BE2C (cell line): Measurements from ENCODE around the gene MYO18B.

Experiments
- DNase-seq: peaks from one replicate; pipeline ENCODE4 v3.0.0-alpha.2; 2020
- H3K27me3 ChIP-seq: fragments of 250-450 bp; sonication (Bioruptor Pico); 2 replicates; pipeline ENCODE4 v1.5.1; 2020; ENCODE audit warnings: mild to moderate bottlenecking
- H3K36me3 ChIP-seq: fragments of 250-450 bp; sonication (Bioruptor Pico); 2 replicates; pipeline ENCODE4 v1.5.1; 2020; ENCODE audit warnings: mild to moderate bottlenecking
- H3K4me1 ChIP-seq: fragments of 250-450 bp; sonication (Bioruptor Pico); 2 replicates; pipeline ENCODE4 v1.5.1; 2020
- H3K4me3 ChIP-seq: 2 replicates; pipeline ENCODE4 v1.5.1; 2011; ENCODE audit warnings: low read depth, low read length
- H3K9me3 ChIP-seq: fragments of 250-450 bp; sonication (Bioruptor Pico); 2 replicates; pipeline ENCODE4 v1.5.1; 2020
- TF ChIP-seq, protein P1 (sequence below): IDR thresholded peaks from 2 replicates; pipeline ENCODE4 v1.5.1; 2012; ENCODE audit warnings: mild to moderate bottlenecking, low read depth, low read length

Gene MYO18B

DNA sequence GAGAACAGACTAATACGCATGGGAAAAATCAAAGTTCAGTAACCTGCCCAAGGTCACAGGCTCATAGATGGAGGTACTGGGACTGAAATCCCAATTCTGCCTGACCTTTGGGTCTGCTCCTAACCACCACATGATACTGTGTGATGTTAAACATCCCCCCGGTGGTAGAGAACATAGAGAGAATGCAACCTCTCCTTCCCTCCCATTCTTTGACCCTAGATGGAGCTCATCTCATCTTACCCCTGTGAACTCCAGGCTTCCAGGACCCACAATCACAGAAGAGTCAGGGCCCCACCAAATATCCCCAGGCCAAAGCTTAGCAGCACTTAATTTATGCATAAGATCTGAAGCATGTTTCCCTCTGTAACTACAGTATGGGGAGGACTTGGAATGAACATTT lies 198.5 kb downstream of the MYO18B start:
- Histone ChIP-seq H3K4me3 (no peak overlapping the region), H3K9me3 (no peaks in the 10 kb centered on the region), H3K4me1 (peaks cover 20% of the 10 kb centered on the region), H3K27me3 (no peaks in the 10 kb centered on the region), H3K36me3 (no peaks in the 10 kb centered on the region)
- no peak for DNase-seq
- TF ChIP-seq, protein P1, sequence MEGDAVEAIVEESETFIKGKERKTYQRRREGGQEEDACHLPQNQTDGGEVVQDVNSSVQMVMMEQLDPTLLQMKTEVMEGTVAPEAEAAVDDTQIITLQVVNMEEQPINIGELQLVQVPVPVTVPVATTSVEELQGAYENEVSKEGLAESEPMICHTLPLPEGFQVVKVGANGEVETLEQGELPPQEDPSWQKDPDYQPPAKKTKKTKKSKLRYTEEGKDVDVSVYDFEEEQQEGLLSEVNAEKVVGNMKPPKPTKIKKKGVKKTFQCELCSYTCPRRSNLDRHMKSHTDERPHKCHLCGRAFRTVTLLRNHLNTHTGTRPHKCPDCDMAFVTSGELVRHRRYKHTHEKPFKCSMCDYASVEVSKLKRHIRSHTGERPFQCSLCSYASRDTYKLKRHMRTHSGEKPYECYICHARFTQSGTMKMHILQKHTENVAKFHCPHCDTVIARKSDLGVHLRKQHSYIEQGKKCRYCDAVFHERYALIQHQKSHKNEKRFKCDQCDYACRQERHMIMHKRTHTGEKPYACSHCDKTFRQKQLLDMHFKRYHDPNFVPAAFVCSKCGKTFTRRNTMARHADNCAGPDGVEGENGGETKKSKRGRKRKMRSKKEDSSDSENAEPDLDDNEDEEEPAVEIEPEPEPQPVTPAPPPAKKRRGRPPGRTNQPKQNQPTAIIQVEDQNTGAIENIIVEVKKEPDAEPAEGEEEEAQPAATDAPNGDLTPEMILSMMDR: peak; percentile 6; the same call in 1 of the 2 replicates

DNA sequence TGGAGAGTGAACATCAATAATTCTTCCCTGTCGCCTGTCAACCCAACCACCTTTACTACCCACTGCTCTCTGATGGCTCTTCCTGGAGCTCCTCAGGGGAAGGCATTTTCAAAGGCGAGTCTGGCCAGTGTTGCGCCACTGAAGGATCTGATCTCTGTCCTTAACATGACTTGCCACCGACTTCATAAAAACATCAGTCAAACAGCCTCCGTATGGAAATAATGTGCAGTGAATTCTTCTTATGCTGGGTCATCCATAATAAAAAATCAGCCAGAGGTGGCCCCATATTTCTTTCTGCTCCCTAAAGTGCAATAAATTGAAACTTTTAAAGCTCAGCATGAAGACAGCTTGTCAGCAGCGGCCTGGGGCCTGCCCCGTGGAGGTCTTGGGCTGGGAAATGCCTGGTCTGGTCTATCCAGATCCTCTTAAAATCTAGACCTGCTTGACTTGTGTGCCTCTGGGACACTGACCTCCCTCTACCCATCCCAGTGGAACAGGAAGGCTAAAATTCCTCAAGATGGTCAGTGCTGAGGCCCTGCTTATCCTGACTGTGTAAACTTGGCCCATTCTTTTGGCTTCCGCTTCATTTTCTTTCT lies 199.5 kb downstream of the MYO18B start:
- no peaks in the 10 kb centered on the region for H3K36me3 ChIP-seq
- DNase-seq: no peak

DNA sequence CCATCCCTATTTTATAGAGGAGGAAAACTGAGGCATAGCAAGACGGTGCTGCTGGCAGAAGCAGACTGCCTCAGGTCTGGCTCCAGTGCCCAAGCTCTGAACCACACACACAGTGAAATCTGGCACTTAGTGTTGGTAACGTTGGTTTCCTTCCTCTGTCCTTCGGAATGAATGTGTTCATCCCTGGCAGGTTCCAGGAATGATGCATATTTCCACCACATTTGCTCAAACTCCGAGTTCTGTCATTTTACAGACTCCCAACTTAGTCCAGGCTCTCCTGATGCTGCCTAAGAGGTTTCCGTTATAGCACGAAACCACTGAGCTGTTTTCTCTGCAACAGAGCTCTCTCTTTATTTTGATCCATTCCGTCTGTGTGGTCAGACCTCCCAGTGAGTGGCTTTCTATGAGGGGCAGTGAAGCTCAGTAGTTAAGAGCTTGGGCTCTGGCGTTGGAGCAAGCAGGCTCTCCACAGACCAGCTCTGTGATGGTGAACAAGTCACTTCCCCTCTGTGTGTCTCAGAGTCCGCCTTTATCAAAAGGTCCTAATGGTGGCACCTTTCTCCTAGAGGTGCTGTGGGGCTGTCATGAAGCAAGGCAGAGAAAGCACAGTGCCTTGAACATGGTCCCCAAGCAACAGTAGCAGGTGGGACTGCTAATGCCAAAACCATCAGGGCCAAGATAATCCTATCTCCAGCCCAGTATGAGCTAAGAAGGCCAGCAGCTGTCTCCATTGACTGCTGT lies 200.3 kb downstream of the MYO18B start:
- TF ChIP-seq, protein P1: no peak
- Histone ChIP-seq H3K27me3 (no peaks in the 10 kb centered on the region), H3K36me3 (no peaks in the 10 kb centered on the region), H3K4me3 (no peak overlapping the region), H3K9me3 (no peaks in the 10 kb centered on the region), H3K4me1 (peaks cover 20% of the 10 kb centered on the region)
- peak; percentile 25 for DNase-seq

More for the DNA sequence above, 199.5 kb downstream of the MYO18B start:
- TF ChIP-seq, protein P1: no peak
- peaks cover 20% of the 10 kb centered on the region for H3K4me1 ChIP-seq
- no peaks in the 10 kb centered on the region for H3K27me3 ChIP-seq
- H3K9me3 ChIP-seq: no peaks in the 10 kb centered on the region
- no peak overlapping the region for H3K4me3 ChIP-seq

DNA sequence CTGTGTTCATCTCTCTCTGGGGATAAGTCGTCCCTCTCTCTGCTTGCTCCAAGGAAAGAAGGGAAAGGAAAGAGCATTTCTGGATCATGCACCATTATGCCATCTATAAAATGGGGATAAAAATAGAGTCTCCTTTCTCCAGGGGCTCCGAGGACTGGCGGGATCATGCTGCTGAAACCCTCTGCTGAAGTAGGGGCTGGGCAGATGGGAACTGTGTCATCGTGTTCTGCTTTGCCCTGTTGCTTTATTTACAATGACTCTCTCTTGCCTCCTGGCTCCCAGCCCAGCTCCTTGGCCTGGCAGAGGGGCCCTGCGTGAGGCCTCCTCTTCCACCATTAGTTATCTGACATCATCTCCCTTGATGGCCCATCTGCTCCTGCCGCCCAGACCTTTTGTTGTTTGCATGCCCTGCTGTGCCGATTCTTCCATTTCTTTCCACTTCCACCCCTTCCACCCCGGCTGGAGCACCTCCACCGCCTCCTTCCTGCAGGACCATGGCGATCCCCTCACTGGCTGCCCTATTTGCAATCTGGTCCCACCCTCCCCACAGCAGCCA lies 200.9 kb downstream of the MYO18B start:
- no peaks in the 10 kb centered on the region for H3K27me3 ChIP-seq

DNA sequence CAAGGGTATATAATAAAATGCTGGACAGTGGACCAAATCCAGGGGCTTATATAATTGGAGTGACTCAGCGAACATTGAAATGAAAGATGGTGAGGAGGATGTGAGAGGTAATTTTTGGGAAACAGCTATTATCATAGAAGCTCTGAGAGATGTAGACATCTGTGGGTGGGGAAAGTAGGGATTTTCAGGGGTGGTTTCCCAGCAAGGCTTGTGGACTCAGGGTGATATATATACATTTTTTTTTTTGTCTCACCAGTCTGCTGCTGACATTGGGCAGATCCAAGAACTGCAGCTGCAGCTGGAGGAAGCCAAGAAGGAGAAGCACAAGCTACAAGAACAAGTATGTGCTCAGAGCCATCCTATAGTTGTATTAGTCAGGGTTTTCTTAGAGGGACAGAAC lies 208.1 kb downstream of the MYO18B start:
- DNase-seq: no peak
- Histone ChIP-seq H3K27me3 (no peaks in the 10 kb centered on the region), H3K36me3 (no peaks in the 10 kb centered on the region), H3K4me3 (no peak overlapping the region), H3K9me3 (no peaks in the 10 kb centered on the region), H3K4me1 (no peaks in the 10 kb centered on the region)
- TF ChIP-seq, protein P1: no peak

More for the DNA sequence above, 200.9 kb downstream of the MYO18B start:
- no peak overlapping the region for H3K4me3 ChIP-seq
- H3K9me3 ChIP-seq: no peaks in the 10 kb centered on the region
- no peaks in the 10 kb centered on the region for H3K36me3 ChIP-seq
- TF ChIP-seq, protein P1: no peak
- DNase-seq: peak; percentile 83
- peaks cover 20% of the 10 kb centered on the region for H3K4me1 ChIP-seq

DNA sequence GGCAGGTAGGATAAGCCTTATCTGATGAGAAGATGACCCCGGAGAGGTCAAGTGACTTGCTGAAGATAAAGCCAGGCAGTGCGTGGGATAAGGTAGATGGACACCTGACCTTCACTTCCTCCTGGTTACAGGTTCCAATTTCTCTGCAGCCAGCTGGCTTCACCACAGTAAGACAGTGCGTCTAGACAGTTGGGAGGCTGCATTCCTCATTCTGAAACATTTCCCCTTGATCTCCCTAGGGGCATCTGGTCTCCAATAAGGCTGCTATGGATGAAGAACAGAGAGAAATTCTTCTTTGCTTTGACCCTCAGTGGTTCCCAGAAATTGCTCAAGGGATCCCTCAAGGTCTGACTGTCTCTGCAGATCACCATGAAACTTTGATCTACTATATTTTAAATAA lies 211.3 kb downstream of the MYO18B start:
- Histone ChIP-seq H3K9me3 (no peaks in the 10 kb centered on the region), H3K36me3 (no peaks in the 10 kb centered on the region), H3K4me1 (no peaks in the 10 kb centered on the region), H3K27me3 (no peaks in the 10 kb centered on the region), H3K4me3 (no peak overlapping the region)
- DNase-seq: no peak
- TF ChIP-seq, protein P1: no peak
